ENCODE results near the gene RELA.

DNA sequence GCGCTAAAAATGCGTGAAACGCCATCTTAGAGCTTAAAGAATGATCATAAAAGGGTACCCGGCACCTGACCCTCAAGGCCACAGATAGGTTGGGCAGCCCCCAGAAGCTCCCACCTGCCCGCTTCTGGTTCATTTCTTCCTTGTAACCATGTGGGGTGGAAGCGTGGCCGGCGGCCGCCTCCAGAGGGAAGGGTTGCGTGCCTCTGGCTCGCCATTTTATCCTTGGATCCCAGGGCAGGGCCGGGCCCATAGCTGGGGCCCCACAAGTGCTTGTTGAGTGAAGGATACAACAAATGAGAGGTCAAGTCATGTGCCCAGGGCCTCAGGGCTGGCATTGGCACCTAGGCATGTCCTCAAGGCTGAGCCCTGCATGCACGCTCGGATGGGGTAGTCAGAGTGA, 41.3 kb downstream of the RELA start:
- TF ChIP-seq, protein P1, sequence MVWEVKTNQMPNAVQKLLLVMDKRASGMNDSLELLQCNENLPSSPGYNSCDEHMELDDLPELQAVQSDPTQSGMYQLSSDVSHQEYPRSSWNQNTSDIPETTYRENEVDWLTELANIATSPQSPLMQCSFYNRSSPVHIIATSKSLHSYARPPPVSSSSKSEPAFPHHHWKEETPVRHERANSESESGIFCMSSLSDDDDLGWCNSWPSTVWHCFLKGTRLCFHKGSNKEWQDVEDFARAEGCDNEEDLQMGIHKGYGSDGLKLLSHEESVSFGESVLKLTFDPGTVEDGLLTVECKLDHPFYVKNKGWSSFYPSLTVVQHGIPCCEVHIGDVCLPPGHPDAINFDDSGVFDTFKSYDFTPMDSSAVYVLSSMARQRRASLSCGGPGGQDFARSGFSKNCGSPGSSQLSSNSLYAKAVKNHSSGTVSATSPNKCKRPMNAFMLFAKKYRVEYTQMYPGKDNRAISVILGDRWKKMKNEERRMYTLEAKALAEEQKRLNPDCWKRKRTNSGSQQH (CRISPR knock-in tag; IDR thresholded peaks at IDR 0.05; ENCODE audit: low read depth) = no peak
- TF ChIP-seq, protein P2, sequence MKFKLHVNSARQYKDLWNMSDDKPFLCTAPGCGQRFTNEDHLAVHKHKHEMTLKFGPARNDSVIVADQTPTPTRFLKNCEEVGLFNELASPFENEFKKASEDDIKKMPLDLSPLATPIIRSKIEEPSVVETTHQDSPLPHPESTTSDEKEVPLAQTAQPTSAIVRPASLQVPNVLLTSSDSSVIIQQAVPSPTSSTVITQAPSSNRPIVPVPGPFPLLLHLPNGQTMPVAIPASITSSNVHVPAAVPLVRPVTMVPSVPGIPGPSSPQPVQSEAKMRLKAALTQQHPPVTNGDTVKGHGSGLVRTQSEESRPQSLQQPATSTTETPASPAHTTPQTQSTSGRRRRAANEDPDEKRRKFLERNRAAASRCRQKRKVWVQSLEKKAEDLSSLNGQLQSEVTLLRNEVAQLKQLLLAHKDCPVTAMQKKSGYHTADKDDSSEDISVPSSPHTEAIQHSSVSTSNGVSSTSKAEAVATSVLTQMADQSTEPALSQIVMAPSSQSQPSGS (CRISPR knock-in tag; IDR thresholded peaks at IDR 0.05) = no peak
- TF ChIP-seq, protein P3, sequence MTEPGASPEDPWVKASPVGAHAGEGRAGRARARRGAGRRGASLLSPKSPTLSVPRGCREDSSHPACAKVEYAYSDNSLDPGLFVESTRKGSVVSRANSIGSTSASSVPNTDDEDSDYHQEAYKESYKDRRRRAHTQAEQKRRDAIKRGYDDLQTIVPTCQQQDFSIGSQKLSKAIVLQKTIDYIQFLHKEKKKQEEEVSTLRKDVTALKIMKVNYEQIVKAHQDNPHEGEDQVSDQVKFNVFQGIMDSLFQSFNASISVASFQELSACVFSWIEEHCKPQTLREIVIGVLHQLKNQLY (CRISPR knock-in tag; IDR thresholded peaks at IDR 0.05) = no peak
- TF ChIP-seq, protein P4, sequence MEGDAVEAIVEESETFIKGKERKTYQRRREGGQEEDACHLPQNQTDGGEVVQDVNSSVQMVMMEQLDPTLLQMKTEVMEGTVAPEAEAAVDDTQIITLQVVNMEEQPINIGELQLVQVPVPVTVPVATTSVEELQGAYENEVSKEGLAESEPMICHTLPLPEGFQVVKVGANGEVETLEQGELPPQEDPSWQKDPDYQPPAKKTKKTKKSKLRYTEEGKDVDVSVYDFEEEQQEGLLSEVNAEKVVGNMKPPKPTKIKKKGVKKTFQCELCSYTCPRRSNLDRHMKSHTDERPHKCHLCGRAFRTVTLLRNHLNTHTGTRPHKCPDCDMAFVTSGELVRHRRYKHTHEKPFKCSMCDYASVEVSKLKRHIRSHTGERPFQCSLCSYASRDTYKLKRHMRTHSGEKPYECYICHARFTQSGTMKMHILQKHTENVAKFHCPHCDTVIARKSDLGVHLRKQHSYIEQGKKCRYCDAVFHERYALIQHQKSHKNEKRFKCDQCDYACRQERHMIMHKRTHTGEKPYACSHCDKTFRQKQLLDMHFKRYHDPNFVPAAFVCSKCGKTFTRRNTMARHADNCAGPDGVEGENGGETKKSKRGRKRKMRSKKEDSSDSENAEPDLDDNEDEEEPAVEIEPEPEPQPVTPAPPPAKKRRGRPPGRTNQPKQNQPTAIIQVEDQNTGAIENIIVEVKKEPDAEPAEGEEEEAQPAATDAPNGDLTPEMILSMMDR (CRISPR knock-in tag; IDR thresholded peaks at IDR 0.05) = no peak
- TF ChIP-seq ZNF468 (CRISPR knock-in tag; IDR thresholded peaks at IDR 0.05) (no peak), TCF7 (IDR thresholded peaks at IDR 0.05; ENCODE audit: low read depth) (no peak), FOXK2 (IDR thresholded peaks at IDR 0.05) (no peak), ESRRA (CRISPR knock-in tag; IDR thresholded peaks at IDR 0.05; ENCODE audit: low read depth) (no peak)
- TF ChIP-seq, protein P5, sequence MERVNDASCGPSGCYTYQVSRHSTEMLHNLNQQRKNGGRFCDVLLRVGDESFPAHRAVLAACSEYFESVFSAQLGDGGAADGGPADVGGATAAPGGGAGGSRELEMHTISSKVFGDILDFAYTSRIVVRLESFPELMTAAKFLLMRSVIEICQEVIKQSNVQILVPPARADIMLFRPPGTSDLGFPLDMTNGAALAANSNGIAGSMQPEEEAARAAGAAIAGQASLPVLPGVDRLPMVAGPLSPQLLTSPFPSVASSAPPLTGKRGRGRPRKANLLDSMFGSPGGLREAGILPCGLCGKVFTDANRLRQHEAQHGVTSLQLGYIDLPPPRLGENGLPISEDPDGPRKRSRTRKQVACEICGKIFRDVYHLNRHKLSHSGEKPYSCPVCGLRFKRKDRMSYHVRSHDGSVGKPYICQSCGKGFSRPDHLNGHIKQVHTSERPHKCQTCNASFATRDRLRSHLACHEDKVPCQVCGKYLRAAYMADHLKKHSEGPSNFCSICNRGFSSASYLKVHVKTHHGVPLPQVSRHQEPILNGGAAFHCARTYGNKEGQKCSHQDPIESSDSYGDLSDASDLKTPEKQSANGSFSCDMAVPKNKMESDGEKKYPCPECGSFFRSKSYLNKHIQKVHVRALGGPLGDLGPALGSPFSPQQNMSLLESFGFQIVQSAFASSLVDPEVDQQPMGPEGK (CRISPR knock-in tag; IDR thresholded peaks at IDR 0.05) = no peak

Measured in HepG2 (cell line).